ENCODE results near the gene SLC9A9. TPM values are rescaled to one million over a fixed set of nuclear protein-coding genes. Genes with fewer than 3 reads are reported as not detected.

SLC9A9 gene
- total and polyA plus RNA-seq, 2 donors (not counting 1 experiment from before 2014, with no cell fraction given): 14.3 to 74.0 TPM

DNA sequence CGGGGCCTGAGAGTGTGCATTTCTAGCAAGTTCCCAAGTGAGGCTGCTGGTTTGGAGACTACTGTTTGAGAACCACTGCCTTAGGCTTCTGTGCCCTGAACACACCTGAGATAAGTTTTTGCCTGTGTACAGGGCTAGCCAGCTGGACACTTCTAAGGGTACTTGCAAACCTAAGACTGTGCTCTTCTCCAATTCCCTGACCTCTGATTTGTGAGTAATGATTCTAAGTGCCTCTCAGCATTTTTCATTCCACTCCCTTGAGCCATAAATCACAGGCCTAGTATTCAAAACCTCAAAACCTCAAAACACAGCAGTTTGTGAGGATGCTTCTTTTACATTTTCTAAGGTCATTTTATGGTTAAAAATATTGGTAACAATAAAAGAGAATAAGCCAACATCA is 580.3 kb downstream of the SLC9A9 start:
- no peak overlapping the region for H3K4me3 ChIP-seq (replicated peaks in 1 of 4; ENCODE audit: control extremely low read depth in 1 of 4, insufficient read depth in 1 of 4, low read depth in 3 of 4, low read length in 4 of 4)
- H3K4me1 ChIP-seq (ENCODE audit: control insufficient read depth, extremely low read depth, insufficient read depth, low read length): no peaks in the 10 kb centered on the region
- DNase-seq (ENCODE audit: low read depth in 2 of 2): peak in 1 of 2 donors; percentile 76
- H3K9ac ChIP-seq (ENCODE audit: insufficient read depth, low read length): no peak overlapping the region
- no peaks in the 10 kb centered on the region for H3K36me3 ChIP-seq (ENCODE audit: control insufficient read depth, insufficient read depth, low read length)
- no peaks in the 10 kb centered on the region for H3K27me3 ChIP-seq (ENCODE audit: control insufficient read depth, insufficient read depth, low read length)
- H2AFZ ChIP-seq (ENCODE audit: low read length): no peak overlapping the region
- H3K27ac ChIP-seq (ENCODE audit: insufficient read depth, low read length): no peak overlapping the region
- H3K79me2 ChIP-seq (ENCODE audit: control insufficient read depth, insufficient read depth, low read length): no peaks in the 10 kb centered on the region
- H3K9me3 ChIP-seq (ENCODE audit: control insufficient read depth, insufficient read depth, low read depth, low read length): no peaks in the 10 kb centered on the region
- H4K20me1 ChIP-seq (ENCODE audit: control insufficient read depth, extremely low read depth, insufficient read depth, low read length): no peaks in the 10 kb centered on the region
- no peak overlapping the region for H3K4me2 ChIP-seq (ENCODE audit: extremely low read depth, insufficient read depth, low read length)
- TF ChIP-seq CTCF (conservative IDR thresholded peaks at IDR 0.05 in 1 of 2, IDR thresholded peaks at IDR 0.05 in 1 of 2; ENCODE audit: low read depth in 1 of 2, low read length in 2 of 2): no peak
- no peak for TF ChIP-seq EZH2 (IDR thresholded peaks at IDR 0.05; ENCODE audit: low read length, missing control alignments)

- DNase-seq (ENCODE audit: low read depth in 2 of 2): no peak
- Histone ChIP-seq H3K4me3 (replicated peaks in 1 of 4; ENCODE audit: control extremely low read depth in 1 of 4, insufficient read depth in 1 of 4, low read depth in 3 of 4, low read length in 4 of 4) (no peak overlapping the region), H3K9ac (ENCODE audit: insufficient read depth, low read length) (no peak overlapping the region), H3K36me3 (ENCODE audit: control insufficient read depth, insufficient read depth, low read length) (no peaks in the 10 kb centered on the region), H3K79me2 (ENCODE audit: control insufficient read depth, insufficient read depth, low read length) (no peaks in the 10 kb centered on the region), H3K9me3 (ENCODE audit: control insufficient read depth, insufficient read depth, low read depth, low read length) (no peaks in the 10 kb centered on the region), H3K4me1 (ENCODE audit: control insufficient read depth, extremely low read depth, insufficient read depth, low read length) (no peaks in the 10 kb centered on the region), H3K4me2 (ENCODE audit: extremely low read depth, insufficient read depth, low read length) (no peak overlapping the region), H2AFZ (ENCODE audit: low read length) (no peak overlapping the region), H3K27me3 (ENCODE audit: control insufficient read depth, insufficient read depth, low read length) (no peaks in the 10 kb centered on the region), H4K20me1 (ENCODE audit: control insufficient read depth, extremely low read depth, insufficient read depth, low read length) (no peaks in the 10 kb centered on the region), H3K27ac (ENCODE audit: insufficient read depth, low read length) (no peak overlapping the region)
- TF ChIP-seq EZH2 (IDR thresholded peaks at IDR 0.05; ENCODE audit: low read length, missing control alignments) (no peak), CTCF (conservative IDR thresholded peaks at IDR 0.05 in 1 of 2, IDR thresholded peaks at IDR 0.05 in 1 of 2; ENCODE audit: low read depth in 1 of 2, low read length in 2 of 2) (no peak)
Observed at GRCh38 chr3:143266927-143267326, 581.3 kb downstream of the SLC9A9 start.

GRCh38 chr3:143266511-143266910 is 581.8 kb downstream of the SLC9A9 start:
- TF ChIP-seq EZH2 (IDR thresholded peaks at IDR 0.05; ENCODE audit: low read length, missing control alignments) (no peak), CTCF (conservative IDR thresholded peaks at IDR 0.05 in 1 of 2, IDR thresholded peaks at IDR 0.05 in 1 of 2; ENCODE audit: low read depth in 1 of 2, low read length in 2 of 2) (no peak)
- Histone ChIP-seq H3K9me3 (ENCODE audit: control insufficient read depth, insufficient read depth, low read depth, low read length) (no peaks in the 10 kb centered on the region), H3K4me2 (ENCODE audit: extremely low read depth, insufficient read depth, low read length) (no peak overlapping the region), H3K27ac (ENCODE audit: insufficient read depth, low read length) (no peak overlapping the region), H3K4me1 (ENCODE audit: control insufficient read depth, extremely low read depth, insufficient read depth, low read length) (no peaks in the 10 kb centered on the region), H3K4me3 (replicated peaks in 1 of 4; ENCODE audit: control extremely low read depth in 1 of 4, insufficient read depth in 1 of 4, low read depth in 3 of 4, low read length in 4 of 4) (no peak overlapping the region), H2AFZ (ENCODE audit: low read length) (no peak overlapping the region), H3K9ac (ENCODE audit: insufficient read depth, low read length) (no peak overlapping the region), H3K79me2 (ENCODE audit: control insufficient read depth, insufficient read depth, low read length) (no peaks in the 10 kb centered on the region), H4K20me1 (ENCODE audit: control insufficient read depth, extremely low read depth, insufficient read depth, low read length) (no peaks in the 10 kb centered on the region), H3K27me3 (ENCODE audit: control insufficient read depth, insufficient read depth, low read length) (no peaks in the 10 kb centered on the region), H3K36me3 (ENCODE audit: control insufficient read depth, insufficient read depth, low read length) (no peaks in the 10 kb centered on the region)
- peak in 1 of 2 donors; percentile 45 for DNase-seq (ENCODE audit: low read depth in 2 of 2)

Data from fibroblast of lung (primary cell).